ENCODE measurements around the gene TRIM61. TPM values are rescaled to one million over a fixed set of nuclear protein-coding genes. Genes with fewer than 3 reads are reported as not detected.
"Not testable (repeated sequence)": the region's sequence is repeated elsewhere in the genome, so short reads cannot be mapped to it uniquely, and the experiment has no call there.

The TRIM61 gene
- total and polyA plus RNA-seq, 2 of the 4 experiments (the other 2 are of a cell fraction), result 1.5 to 4.7 TPM

DNA sequence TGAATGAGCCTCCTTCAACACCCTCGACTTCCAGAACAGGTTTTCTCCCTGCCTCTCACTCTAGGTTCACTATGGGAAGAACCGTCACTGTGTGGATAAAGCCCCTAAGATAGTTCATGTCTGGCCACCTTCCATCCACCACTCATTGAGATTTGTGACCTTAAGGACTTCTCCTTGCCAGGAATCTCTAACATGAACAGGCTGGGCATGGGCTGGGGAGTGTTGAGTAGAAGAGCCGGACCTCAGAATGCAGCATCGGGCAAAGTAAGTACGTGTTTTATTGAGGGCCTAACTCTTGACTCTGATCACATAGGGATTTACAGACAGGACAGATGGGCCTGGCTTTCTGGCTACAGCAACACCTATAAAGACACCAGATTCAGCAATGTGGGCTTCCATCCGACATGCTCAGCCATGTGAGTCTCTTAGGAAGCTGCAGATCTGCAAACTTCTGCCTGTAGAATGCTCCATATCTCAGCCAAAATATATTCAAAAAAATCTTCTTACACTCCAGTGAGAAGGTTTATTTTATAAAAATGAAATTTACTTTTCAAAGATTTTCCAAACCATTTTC lies 28.0 kb upstream of the TRIM61 start:
- H4K8ac ChIP-seq (ENCODE audit: low read depth in 2 of 2, low read length in 2 of 2), result no peak overlapping the region
- no peak overlapping the region for H2BK5ac ChIP-seq (ENCODE audit: low read depth, low read length, poor library complexity, severe bottlenecking)
- no peak overlapping the region for H2AK5ac ChIP-seq (ENCODE audit: low read depth, low read length)
- H3K9me3 ChIP-seq (ENCODE audit: control insufficient read depth, insufficient read depth, low read length), result no peaks in the 10 kb centered on the region
- H3K18ac ChIP-seq (ENCODE audit: low read depth, low read length), result no peak overlapping the region
- ChIA-PET CTCF (no interaction called here), POLR2A (ENCODE audit: unreplicated experiment) (no interaction called here)
- no TSS peak for BruUV-seq (replicated peaks)
- no peak for ATAC-seq (ENCODE audit: low read depth)
- H3K9ac ChIP-seq (ENCODE audit: low read depth, low read length), result no peak overlapping the region
- H3K36me3 ChIP-seq (ENCODE audit: control insufficient read depth, insufficient read depth, low read length), result no peaks in the 10 kb centered on the region
- H3K79me1 ChIP-seq (ENCODE audit: low read depth in 1 of 2, low read length in 2 of 2), result no peaks in the 10 kb centered on the region
- no peak overlapping the region for H3K23ac ChIP-seq (ENCODE audit: low read depth, low read length)
- DNase-seq, result no peak
- no peak overlapping the region for H2BK120ac ChIP-seq (ENCODE audit: low read depth, low read length)
- no peak overlapping the region for H4K5ac ChIP-seq (ENCODE audit: low read depth, low read length)
- no peak overlapping the region for H3K4me3 ChIP-seq (ENCODE audit: insufficient read depth, low read depth, low read length)
- H4K91ac ChIP-seq (ENCODE audit: insufficient read depth, low read depth, low read length), result no peak overlapping the region
- H3K27me3 ChIP-seq (ENCODE audit: control insufficient read depth, insufficient read depth, low read length), result no peaks in the 10 kb centered on the region
- H3K4ac ChIP-seq (ENCODE audit: low read depth, low read length), result no peak overlapping the region
- H2BK20ac ChIP-seq (ENCODE audit: low read depth, low read length), result no peak overlapping the region
- no peak overlapping the region for H3K4me2 ChIP-seq (ENCODE audit: low read depth, low read length)
- in situ Hi-C loops (cut with MboI; ENCODE audit: low sequenced_read_pairs) (no loop called here), intact Hi-C loops (cut with micrococcal nuclease) (no loop called here), dilution Hi-C loops (cut with HindIII; ENCODE audit: low sequenced_read_pairs, unreplicated experiment) (no loop called here)
- H3K27ac ChIP-seq (ENCODE audit: insufficient read depth, low read length), result no peak overlapping the region
- H2AK9ac ChIP-seq (replicated peaks; ENCODE audit: low read depth, low read length, poor library complexity), result no peak overlapping the region
- H2AFZ ChIP-seq (replicated peaks; ENCODE audit: low read length, poor library complexity), result no peak overlapping the region
- no peak overlapping the region for H3K56ac ChIP-seq (ENCODE audit: extremely low read depth, insufficient read depth, low read length)
- H3K14ac ChIP-seq (replicated peaks; ENCODE audit: low read depth, low read length), result no peak overlapping the region
- 93% methylated on average over 2 of the region's 6 CpGs; no CpG with 5 or more reads in 1 of the 2 experiments for WGBS, 2 experiments (ENCODE audit: extremely low coverage in 2 of 2, insufficient read length in 1 of 2)
- no peaks in the 10 kb centered on the region for H3K9me1 ChIP-seq (ENCODE audit: insufficient read depth, low read length)
- no peaks in the 10 kb centered on the region for H4K20me1 ChIP-seq (ENCODE audit: insufficient read depth, low read length)
- no peaks in the 10 kb centered on the region for H3K4me1 ChIP-seq (ENCODE audit: control insufficient read depth, insufficient read depth, low read length)
- H2BK15ac ChIP-seq (ENCODE audit: low read depth, low read length), result no peak overlapping the region
- TF ChIP-seq MXI1 (IDR thresholded peaks at IDR 0.05; ENCODE audit: borderline replicate concordance, low read depth, low read length) (no peak), NFE2L2 (IDR thresholded peaks at IDR 0.05; ENCODE audit: low read depth, low read length) (no peak), MAFK (IDR thresholded peaks at IDR 0.05; ENCODE audit: low read depth, low read length) (no peak), FOS (IDR thresholded peaks at IDR 0.05; ENCODE audit: low read depth, low read length) (no peak)

DNA sequence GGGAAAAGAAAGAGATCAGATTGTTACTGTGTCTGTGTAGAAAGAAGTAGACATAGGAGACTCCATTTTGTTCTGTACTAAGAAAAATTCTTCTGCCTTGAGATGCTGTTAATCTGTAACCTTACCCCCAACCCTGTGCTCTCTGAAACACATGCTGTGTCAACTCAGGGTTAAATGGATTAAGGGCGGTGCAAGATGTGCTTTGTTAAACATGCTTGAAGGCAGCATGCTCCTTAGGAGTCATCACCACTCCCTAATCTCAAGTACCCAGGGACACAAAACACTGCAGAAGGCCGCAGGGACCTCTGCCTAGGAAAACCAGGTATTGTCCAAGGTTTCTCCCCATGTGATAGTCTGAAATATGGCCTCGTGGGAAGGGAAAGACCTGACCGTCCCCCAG lies 24.5 kb upstream of the TRIM61 start:
- H2AK5ac ChIP-seq (ENCODE audit: low read depth, low read length); H4K20me1 ChIP-seq (ENCODE audit: insufficient read depth, low read length); H3K4ac ChIP-seq (ENCODE audit: low read depth, low read length); H4K91ac ChIP-seq (ENCODE audit: insufficient read depth, low read depth, low read length); H4K5ac ChIP-seq (ENCODE audit: low read depth, low read length); dilution Hi-C loops (cut with HindIII; ENCODE audit: low sequenced_read_pairs, unreplicated experiment); H3K36me3 ChIP-seq (ENCODE audit: control insufficient read depth, insufficient read depth, low read length); BruUV-seq (replicated peaks); in situ Hi-C loops (cut with MboI; ENCODE audit: low sequenced_read_pairs); H2BK120ac ChIP-seq (ENCODE audit: low read depth, low read length); DNase-seq; H3K9ac ChIP-seq (ENCODE audit: low read depth, low read length); POLR2A ChIA-PET (ENCODE audit: unreplicated experiment); H3K27ac ChIP-seq (ENCODE audit: insufficient read depth, low read length); H3K4me1 ChIP-seq (ENCODE audit: control insufficient read depth, insufficient read depth, low read length); ATAC-seq (ENCODE audit: low read depth); H3K79me1 ChIP-seq (ENCODE audit: low read depth in 1 of 2, low read length in 2 of 2); H3K18ac ChIP-seq (ENCODE audit: low read depth, low read length); H3K23ac ChIP-seq (ENCODE audit: low read depth, low read length); H3K27me3 ChIP-seq (ENCODE audit: control insufficient read depth, insufficient read depth, low read length); H2BK20ac ChIP-seq (ENCODE audit: low read depth, low read length); H3K4me2 ChIP-seq (ENCODE audit: low read depth, low read length); H2AFZ ChIP-seq (replicated peaks; ENCODE audit: low read length, poor library complexity); H3K4me3 ChIP-seq (ENCODE audit: insufficient read depth, low read depth, low read length); H3K56ac ChIP-seq (ENCODE audit: extremely low read depth, insufficient read depth, low read length); H2BK5ac ChIP-seq (ENCODE audit: low read depth, low read length, poor library complexity, severe bottlenecking); H4K8ac ChIP-seq (ENCODE audit: low read depth in 2 of 2, low read length in 2 of 2); H3K14ac ChIP-seq (replicated peaks; ENCODE audit: low read depth, low read length); H3K9me3 ChIP-seq (ENCODE audit: control insufficient read depth, insufficient read depth, low read length); H2AK9ac ChIP-seq (replicated peaks; ENCODE audit: low read depth, low read length, poor library complexity); H3K9me1 ChIP-seq (ENCODE audit: insufficient read depth, low read length); H2BK15ac ChIP-seq (ENCODE audit: low read depth, low read length); CTCF ChIA-PET: not testable (repeated sequence)
- intact Hi-C loops (cut with micrococcal nuclease), result loop anchor here (2.0 kb wide), 1 partner anchor 223 kb away; no protein-coding TSS in a partner anchor
- WGBS, 2 experiments (ENCODE audit: extremely low coverage in 2 of 2, insufficient read length in 1 of 2), result no CpG with 5 or more reads among the region's 4 CpGs

Measured in IMR-90 (cell line).